Stomach smooth muscle (tissue), 2 donors: ENCODE measurements around the gene SETD1B.

ENCODE experiments used
- H3K27ac ChIP-seq: one replicate; pipeline ENCODE4 v1.7.0; 2013; ENCODE audit warnings: mild to moderate bottlenecking, low read length, inconsistent platforms
- H3K27me3 ChIP-seq, 2 donors: one replicate each; pipeline ENCODE4 v1.7.0; 2013; ENCODE audit warnings: low read length in 2 of 2; ENCODE audit not compliant: insufficient read depth in 2 of 2, control insufficient read depth in 1 of 2
- H3K36me3 ChIP-seq, 2 donors: one replicate each; pipeline ENCODE4 v1.7.0; 2013; ENCODE audit warnings: low read length in 2 of 2; ENCODE audit not compliant: control insufficient read depth in 2 of 2, insufficient read depth in 2 of 2
- H3K4me1 ChIP-seq: one replicate; pipeline ENCODE4 v1.7.0; 2013; ENCODE audit warnings: low read length; ENCODE audit not compliant: control insufficient read depth, insufficient read depth
- H3K4me3 ChIP-seq, 2 donors: one replicate each; pipeline ENCODE4 v1.7.0; 2013; ENCODE audit warnings: low read length in 2 of 2
- H3K9ac ChIP-seq, 2 donors: one replicate each; pipeline ENCODE4 v1.7.0; 2013; ENCODE audit warnings: low read length in 2 of 2, mild to moderate bottlenecking in 1 of 2
- H3K9me3 ChIP-seq, 2 donors: one replicate each; pipeline ENCODE4 v1.7.0; 2013; ENCODE audit warnings: low read length in 2 of 2; ENCODE audit not compliant: control insufficient read depth in 2 of 2
- donor health status: healthy.
- donor health status: Pancreatic carcinoma.

SETD1B gene

GRCh38 chr12:121804417-121805111, 755 bp downstream of the SETD1B start:
- H3K9me3 ChIP-seq = no peaks in the 10 kb centered on the region
- peaks cover 41% of the 10 kb centered on the region for H3K4me1 ChIP-seq
- H3K4me3 ChIP-seq = peak overlapping the region; percentile 72 to 79
- H3K27me3 ChIP-seq = no peaks in the 10 kb centered on the region
- peaks cover 3 to 15% of the 10 kb centered on the region in 2 donors for H3K36me3 ChIP-seq
- H3K9ac ChIP-seq = peak overlapping the region; percentile 72 to 81
- peak overlapping the region; percentile 89 for H3K27ac ChIP-seq

DNA sequence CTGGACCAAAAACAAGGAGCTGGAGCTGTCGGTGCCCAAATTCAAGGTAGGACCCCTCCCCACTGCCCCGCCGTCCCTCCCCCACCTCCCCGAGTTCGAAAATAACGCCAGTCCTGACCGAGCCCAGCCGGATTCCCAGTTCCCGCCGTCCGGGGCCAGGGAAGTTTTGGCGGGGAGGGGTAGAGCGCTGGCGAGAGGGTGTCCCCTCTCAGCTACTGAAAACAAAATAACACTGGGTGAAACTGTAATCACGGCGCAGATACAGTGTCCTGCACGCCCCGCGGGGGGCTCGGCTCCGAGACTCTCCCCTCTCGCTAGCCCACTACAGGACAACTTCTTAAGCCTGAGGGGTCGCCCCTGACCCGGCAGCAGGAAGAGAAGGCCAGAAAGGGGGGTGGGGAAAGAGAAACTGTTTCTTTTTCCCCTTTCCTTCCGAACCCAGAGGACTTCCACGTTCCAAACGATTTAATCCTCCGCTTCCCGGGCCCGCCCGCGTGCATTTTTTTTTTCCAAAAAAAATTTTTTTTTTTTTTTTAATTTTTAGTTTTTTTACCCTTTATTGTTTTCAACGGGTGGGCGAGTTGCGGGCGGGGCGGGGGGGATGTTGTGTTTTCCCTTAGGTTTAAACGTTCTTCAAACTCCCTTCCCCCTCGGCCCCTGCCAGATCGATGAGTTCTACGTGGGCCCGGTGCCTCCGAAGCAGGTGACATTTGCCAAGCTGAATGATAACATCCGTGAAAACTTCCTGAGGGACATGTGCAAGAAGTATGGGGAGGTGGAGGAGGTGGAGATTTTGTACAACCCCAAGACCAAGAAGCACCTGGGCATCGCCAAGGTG, 1.6 kb downstream of the SETD1B start:
- Histone ChIP-seq H3K9me3 (no peaks in the 10 kb centered on the region), H3K36me3 (peaks cover 3 to 22% of the 10 kb centered on the region in 2 donors), H3K27ac (peak overlapping the region; percentile 89), H3K27me3 (no peaks in the 10 kb centered on the region), H3K4me1 (peaks cover 35% of the 10 kb centered on the region), H3K4me3 (peak overlapping the region; percentile 72 to 79), H3K9ac (peak overlapping the region; percentile 72 to 81)

DNA sequence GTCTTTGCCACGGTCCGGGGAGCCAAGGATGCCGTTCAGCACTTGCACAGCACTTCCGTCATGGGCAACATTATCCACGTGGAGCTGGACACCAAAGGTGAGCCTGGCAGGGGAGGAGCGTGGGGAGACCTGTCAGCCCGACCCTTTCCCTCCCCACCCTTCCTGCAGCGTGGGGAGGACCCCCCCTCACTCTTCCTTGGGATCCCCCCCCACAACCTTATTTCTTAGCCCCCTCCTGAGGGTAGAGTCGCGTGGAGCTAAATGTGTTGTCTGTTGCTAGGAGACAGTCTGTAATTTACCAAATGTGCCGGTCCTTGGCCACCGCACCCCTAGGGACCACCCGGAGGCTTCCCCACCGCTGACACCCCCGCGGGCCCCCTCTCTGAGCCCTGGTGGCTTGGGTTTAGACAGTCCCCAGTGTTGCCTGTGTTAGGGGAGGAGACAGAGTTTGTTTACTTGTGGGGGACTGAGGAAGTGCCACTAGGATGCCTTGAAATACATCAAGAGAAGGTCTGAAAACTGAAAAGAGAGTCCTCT, 2.3 kb downstream of the SETD1B start:
- H3K4me3 ChIP-seq = peak overlapping the region; percentile 70 to 79
- H3K36me3 ChIP-seq = peaks cover 8 to 29% of the 10 kb centered on the region in 2 donors
- H3K4me1 ChIP-seq = peaks cover 40% of the 10 kb centered on the region
- peak overlapping the region; percentile 37 for H3K27ac ChIP-seq
- H3K27me3 ChIP-seq = no peaks in the 10 kb centered on the region
- H3K9me3 ChIP-seq = no peaks in the 10 kb centered on the region
- H3K9ac ChIP-seq = peak overlapping the region; percentile 62 to 64

- peak overlapping the region; percentile 62 to 64 for H3K9ac ChIP-seq
- no peaks in the 10 kb centered on the region for H3K27me3 ChIP-seq
- H3K36me3 ChIP-seq = peaks cover 8 to 30% of the 10 kb centered on the region in 2 donors
- H3K27ac ChIP-seq = peak overlapping the region; percentile 37
- no peaks in the 10 kb centered on the region for H3K9me3 ChIP-seq
- peaks cover 42% of the 10 kb centered on the region for H3K4me1 ChIP-seq
- H3K4me3 ChIP-seq = peak overlapping the region; percentile 70 to 79
Observed at GRCh38 chr12:121806546-121807423, 3.0 kb downstream of the SETD1B start.

- H3K27ac ChIP-seq = no peak overlapping the region
- H3K9me3 ChIP-seq = no peaks in the 10 kb centered on the region
- no peaks in the 10 kb centered on the region for H3K27me3 ChIP-seq
- H3K4me1 ChIP-seq = peaks cover 52% of the 10 kb centered on the region
- peaks cover 8 to 30% of the 10 kb centered on the region in 2 donors for H3K36me3 ChIP-seq
- H3K4me3 ChIP-seq = no peak overlapping the region
- H3K9ac ChIP-seq = no peak overlapping the region
Observed at GRCh38 chr12:121807642-121808347, 4.0 kb downstream of the SETD1B start.

DNA sequence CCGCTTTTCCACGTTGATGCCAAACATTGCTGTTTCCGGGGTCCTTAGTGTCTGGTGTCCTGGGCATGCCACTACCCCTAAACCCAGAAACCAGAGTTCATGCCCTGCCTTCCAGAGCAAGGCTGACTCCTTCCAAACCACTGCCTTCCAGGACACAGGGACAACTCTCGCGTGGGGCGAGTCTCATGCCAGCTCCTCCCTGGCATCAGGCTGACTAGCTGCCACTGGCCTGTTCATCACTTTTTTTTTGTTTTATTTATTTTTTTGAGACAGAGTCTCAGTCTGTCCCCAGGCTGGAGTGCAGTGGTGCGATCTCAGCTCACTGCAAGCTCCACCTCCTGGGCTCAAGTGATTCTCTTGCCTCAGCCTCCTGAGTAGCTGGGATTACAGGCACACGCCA, 4.8 kb downstream of the SETD1B start:
- Histone ChIP-seq H3K27me3 (no peaks in the 10 kb centered on the region), H3K9me3 (no peaks in the 10 kb centered on the region), H3K9ac (no peak overlapping the region), H3K36me3 (peaks cover 8 to 31% of the 10 kb centered on the region in 2 donors), H3K27ac (no peak overlapping the region), H3K4me1 (peaks cover 58% of the 10 kb centered on the region), H3K4me3 (no peak overlapping the region)

- Histone ChIP-seq H3K36me3 (peaks cover 10 to 34% of the 10 kb centered on the region in 2 donors), H3K4me3 (no peak overlapping the region), H3K27me3 (no peaks in the 10 kb centered on the region), H3K9ac (no peak overlapping the region), H3K4me1 (peaks cover 59% of the 10 kb centered on the region), H3K27ac (no peak overlapping the region), H3K9me3 (no peaks in the 10 kb centered on the region)
Observed at GRCh38 chr12:121809712-121810116, 5.9 kb downstream of the SETD1B start.

DNA sequence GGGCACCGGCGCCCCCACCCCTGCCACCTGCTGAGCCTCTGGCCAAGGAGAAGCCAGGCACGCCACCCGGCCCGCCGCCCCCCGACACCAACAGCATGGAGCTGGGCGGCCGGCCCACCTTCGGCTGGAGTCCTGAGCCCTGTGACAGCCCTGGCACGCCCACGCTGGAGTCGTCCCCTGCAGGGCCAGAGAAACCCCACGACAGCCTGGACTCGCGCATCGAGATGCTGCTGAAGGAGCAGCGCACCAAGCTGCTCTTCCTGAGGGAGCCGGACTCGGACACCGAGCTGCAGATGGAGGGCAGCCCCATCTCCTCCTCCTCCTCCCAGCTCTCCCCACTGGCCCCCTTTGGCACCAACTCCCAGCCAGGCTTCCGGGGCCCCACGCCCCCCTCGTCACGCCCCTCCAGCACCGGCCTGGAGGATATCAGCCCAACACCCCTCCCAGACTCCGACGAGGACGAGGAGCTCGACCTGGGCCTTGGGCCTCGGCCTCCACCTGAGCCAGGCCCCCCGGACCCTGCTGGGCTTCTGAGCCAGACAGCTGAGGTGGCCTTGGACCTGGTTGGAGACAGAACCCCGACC, 6.5 kb downstream of the SETD1B start:
- H3K9ac ChIP-seq = no peak overlapping the region
- H3K4me3 ChIP-seq = peak overlapping the region in 1 of 2 donors; percentile 89

DNA sequence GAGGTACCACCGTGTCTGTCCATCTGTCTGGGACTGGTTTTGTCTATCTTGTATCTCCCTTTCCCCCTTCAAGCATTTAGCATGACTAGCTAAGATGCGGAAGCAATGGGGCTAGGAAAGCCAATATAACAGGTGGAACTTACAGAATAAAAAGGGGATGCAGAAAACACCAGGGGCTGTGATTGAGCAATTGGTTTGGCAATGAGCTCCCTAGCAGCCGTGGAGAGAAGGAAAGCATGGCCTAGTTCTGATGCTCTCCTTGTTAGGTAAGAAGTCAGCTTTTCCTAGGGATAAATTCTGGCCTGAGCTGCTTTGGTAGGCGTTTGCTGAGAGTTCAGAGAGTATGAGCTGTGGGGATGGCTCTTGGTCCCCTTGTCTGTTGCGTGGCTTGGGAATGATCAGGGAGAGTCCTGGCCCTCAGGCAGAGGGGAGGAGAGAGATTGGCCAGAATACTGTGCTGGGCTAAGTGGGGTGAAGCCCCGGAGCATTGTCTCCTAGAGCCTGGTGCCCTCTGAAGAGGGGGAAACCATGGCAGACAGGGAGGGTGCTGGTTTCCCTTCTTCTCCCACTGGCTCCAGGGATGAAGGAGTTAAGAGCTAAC, 7.1 kb downstream of the SETD1B start:
- peak overlapping the region in 1 of 2 donors; percentile 89 for H3K4me3 ChIP-seq
- peaks cover 55% of the 10 kb centered on the region for H3K4me1 ChIP-seq
- H3K27me3 ChIP-seq = no peaks in the 10 kb centered on the region
- H3K9me3 ChIP-seq = no peaks in the 10 kb centered on the region
- H3K9ac ChIP-seq = no peak overlapping the region
- peak overlapping the region; percentile 58 for H3K27ac ChIP-seq
- H3K36me3 ChIP-seq = peaks cover 11 to 34% of the 10 kb centered on the region in 2 donors

More for the DNA sequence above, 6.5 kb downstream of the SETD1B start:
- H3K27me3 ChIP-seq = no peaks in the 10 kb centered on the region
- H3K4me1 ChIP-seq = peaks cover 59% of the 10 kb centered on the region
- H3K9me3 ChIP-seq = no peaks in the 10 kb centered on the region
- H3K36me3 ChIP-seq = peaks cover 11 to 34% of the 10 kb centered on the region in 2 donors
- peak overlapping the region; percentile 58 for H3K27ac ChIP-seq
